HG02870 (cell line): ENCODE results near the gene WDR82.

Source experiments
- ATAC-seq: cut with Tn5 transposase; IDR thresholded peaks from one replicate; pipeline ENCODE4 v1.9.1; 2021; ENCODE audit warnings: mild to moderate bottlenecking, moderate library complexity; ENCODE audit not compliant: unreplicated experiment

The WDR82 gene

DNA sequence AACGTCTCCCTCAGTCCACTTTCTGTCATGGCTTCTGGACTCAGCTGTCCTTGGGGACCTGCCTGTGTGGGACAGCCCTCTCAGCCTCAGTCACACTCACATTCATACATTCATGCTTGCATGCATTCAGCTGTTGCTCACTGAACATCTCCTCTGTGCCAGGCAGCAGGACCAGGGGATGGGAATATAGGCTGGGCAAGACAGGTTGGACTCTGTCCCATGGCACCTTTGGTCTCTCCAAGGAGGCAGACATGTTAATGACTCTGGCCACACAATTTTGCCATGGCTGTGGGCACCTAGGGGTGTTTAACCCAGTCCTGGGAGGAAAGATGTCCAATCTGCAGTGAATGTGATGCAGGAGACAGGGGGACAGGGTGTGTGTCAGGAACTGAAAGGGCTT is 29.9 kb upstream of the WDR82 start:
- ATAC-seq: no peak

DNA sequence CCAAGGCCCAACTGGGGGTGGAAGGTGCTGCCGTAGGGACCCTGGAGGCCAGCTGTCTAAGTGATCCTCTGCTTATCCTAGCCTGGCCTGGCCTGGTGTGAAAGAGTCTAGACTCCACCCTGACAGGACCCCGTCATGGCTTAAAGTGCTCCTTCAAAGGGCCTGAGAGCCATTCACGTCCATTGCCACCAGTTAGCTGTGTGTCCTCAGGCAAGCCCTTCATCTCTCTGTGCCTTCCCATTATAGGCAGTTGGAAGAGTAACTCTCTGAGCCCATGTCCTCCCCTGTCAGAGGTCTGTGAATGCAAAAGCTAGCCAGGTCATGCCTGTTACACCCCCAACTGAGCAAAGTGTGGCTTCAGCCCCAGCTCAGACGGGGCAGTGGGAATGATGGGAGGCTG is 28.5 kb upstream of the WDR82 start:
- no peak for ATAC-seq

DNA sequence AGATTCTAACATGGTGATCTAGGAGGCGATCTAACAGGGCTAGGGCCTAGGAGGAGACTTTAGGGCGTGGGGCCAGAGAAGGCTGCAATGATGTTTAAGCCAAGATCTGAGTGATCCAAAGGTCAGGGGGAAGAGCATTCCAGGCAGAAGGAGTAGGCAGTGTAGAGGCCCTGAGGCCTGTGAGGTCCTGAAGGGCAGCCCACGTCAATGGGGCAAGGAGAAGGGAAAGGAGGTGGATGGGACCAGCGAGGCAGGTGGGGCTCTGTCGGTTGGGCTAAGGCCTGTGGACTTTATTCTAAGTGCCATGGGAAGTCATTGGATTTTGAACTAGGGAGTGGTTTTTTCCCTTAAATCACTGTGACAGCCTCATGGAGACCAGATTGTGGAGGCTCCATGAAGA is 27.5 kb upstream of the WDR82 start:
- ATAC-seq: no peak

DNA sequence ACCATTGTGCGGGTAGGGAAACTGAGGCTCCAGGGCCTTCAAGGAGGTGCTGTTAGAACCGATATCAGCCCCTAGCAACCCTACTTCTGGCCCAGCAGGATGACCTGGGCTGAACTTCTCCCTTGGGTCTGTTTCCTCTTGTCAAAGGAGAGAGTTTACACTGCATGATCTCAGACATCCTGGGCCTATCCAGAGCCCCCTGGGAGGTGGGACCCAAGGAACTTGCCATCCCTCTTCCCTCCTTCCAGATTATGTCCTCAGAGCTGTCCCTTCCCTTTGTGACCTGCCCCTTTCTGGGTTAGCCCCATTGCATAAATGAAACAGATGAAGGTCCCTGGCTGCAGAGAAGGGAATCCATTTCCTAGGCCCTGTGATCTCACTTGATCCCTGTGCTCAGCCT is 25.4 kb upstream of the WDR82 start:
- ATAC-seq: no peak

DNA sequence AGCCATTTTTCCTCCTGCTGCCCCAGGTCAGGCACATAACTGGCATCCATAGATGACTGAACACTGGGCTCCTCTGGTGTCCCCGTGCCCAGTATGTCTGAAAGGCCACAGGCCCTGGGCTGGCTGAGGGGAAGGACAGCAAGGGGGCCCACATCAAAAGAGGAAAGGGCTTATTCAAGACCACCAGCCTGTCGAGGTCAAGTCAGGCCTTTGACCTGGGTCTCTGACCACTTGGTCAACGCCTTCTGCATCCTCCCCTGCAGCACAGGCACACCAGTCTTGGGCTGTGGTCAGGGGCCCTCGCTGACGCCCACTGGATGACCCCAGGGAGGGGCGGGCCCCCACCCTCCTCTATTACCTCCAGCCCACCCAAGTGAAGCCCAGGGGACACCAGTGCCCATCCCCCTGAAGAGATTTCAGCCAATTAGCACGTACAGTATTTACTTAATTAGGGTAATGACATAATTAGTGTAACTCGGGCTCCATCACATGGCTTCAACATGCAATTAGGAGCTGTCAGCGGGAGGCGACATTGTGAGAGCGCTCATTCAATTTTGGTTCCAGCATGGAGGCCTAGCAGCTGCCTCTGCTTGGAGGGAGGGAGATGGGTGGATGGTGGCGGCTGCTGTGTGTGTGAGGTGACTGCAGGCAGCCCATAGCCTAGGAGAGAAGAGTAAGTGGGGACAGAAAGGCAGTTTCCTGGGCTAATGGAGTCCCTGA is 24.1 kb upstream of the WDR82 start:
- no peak for ATAC-seq

DNA sequence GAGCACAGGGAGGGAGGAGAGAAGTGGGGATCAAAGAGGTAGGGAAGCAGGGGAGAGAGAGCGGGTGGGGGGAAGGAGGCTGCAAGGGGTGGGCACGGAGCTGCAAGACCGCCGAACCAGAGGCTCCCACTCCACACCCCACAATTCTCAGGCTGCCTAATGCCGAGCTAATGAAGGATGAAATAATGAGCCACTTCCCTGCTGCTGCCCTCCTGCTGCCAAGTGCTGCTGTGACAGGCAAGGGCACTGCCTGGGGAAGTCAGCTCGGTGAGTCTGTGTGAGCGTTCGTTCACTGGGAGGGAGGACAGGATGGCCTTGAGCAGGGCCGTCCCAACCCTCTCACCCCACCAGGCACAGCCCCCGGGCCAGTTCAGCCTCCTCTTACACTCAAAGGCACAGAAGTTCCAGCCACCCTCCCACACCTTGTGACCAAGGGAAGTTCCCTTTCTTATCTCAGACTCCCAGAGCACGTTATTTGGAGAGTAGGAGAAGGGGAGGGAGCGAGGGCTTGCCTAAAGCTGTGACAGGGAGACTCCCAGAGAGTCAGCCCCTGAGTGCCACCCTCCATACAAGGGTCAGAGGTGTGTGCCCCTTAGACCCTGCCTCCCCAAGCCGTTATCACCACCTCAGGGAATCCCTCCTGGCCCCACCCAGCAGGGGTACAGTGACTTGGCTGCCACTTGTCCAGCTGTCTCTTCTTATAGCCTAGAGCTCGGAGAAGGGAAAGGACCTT is 21.6 kb upstream of the WDR82 start:
- ATAC-seq: no peak

DNA sequence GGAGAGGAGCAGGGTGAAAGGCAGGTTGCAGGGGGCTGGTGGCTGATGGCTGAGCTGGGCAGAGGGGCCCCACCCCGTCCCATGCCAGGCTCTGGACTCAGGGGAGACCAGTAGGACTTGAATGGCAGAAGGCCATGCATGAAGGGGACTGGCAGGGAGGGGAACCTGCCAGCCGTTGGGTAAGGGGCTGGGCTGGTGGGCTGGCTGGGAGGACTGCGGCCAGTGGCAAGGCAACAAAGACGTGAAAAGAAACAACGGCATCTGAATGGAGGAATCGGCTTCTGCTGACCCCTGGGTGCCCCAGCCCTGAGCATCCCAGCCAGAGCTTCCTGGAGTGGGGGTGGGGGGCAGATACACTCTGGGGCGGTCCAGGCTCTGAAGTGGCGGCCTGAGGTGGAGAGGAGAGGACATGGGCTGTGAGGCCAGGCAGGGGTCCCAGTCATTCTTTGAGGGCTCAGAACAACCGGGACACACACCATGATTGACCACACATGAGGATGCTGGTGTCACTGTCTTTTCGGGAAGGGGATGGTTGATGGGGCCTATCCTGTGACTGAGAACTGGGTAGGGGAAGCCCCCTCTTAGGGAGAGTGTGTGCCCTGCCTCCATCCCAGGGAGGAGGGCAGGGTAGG is 20.9 kb upstream of the WDR82 start:
- no peak for ATAC-seq

DNA sequence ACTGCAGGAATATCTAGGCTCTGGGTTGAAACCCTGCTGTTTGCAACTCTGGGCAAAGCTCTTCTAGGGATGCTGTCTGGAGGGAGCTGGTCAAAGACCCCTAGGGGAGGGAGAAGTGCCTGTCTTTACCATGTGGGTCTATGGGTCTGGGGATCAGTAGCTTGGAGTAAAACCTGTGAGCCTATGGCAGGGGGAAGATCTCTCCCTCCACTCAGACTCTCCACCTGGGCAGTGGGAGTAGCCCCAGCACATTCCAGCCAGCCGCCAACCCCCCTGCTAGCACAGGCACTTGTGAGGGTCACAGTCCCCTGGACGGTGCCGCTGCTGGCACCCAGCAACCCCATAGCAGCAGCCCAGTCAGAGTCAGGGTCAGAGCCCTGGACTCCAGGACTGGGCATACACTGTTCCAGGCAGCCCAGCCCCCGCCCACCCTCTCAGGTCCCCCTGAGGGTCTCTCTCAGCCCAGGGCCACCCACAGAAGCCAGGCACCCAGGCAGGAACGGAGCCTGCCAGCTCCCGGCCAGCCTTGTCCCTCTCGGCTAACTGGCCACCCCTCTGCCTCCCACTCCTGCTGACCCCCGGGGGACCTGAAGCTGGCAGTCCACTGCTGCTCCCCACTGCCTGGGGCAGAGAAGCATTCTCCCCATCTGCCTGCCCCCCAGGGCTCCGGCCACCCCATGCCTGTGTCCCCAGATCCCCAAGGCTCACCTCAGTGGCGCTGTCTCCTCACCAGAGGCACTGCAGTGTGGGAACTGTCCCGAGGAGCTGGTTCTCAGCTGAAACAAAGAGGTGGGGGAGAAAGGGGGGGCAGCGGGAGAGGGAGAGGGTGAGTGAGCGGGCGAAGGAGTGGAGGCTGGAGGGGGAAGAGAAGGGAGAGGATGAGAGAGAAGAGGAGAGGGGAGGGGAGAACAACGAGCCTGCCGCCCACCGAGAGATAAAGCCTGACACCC is 20.0 kb upstream of the WDR82 start:
- ATAC-seq: no peak

DNA sequence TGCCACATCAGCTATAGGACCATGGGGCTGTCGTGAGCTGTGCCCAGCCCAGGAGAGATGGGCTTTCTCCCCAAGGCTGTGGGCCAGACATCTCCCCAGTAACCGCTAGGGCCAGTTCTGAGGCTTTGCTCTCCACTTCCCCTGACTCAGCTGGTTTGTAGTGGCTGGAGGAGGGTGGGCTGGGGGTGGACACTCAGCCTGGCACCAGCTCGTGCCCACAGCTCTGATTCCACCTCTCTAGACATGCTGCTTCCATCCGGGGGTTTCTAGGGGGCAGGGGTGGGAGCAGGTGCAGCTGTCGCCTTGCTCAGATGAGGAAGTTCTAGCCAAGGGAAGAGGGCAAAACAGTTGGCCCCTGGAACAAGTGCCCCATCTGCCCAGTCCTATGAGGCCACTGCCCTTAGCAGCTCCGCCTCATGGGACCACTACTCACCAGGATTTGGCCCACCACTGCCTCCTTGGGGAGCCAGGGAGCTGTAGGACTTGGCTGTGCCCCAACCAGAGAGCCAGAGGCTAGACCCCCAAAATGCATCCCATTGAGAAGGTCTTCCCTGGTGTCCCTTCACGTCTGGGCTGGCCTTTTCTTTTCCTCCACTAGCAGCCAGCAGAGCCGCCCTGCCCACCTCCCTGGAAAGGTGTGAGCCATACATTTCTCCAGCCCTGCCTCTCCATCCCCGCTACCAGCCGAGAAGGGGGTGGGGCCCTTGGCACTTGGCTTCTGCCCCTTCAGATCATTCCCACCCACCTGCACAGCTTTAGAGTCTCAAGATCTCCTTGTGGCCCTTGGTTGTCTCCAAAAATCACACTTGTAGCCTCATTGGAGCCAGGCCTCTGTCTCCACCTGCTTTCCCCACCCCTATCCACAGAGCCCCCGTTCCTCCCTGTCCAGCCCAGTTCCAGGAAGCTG is 19.0 kb upstream of the WDR82 start:
- ATAC-seq: no peak

DNA sequence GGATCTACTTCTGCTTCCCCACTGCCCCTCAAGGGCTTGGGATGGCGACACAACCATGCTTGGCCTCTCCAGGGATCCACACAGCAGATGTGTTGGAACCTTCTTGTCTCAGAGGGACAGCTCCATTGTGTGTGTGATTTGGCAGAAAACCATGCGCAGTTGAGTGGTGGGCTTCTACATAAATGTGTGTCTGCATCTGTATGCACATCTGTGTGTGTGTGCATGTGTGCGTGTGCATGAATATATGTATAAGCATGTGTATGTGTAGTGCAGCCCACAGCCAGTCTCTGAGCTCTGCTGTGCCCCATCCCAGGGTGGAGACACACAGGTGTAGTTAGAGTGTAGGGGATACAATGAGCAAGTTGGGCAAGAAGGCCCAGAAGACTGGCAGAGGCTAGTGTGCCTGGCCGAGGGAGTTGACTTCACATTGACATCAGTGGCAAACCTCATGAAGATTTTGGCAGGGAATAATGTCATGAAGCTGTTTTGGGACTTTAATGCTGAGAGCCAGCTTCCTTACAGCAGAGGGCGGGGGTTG is 17.3 kb upstream of the WDR82 start:
- no peak for ATAC-seq

DNA sequence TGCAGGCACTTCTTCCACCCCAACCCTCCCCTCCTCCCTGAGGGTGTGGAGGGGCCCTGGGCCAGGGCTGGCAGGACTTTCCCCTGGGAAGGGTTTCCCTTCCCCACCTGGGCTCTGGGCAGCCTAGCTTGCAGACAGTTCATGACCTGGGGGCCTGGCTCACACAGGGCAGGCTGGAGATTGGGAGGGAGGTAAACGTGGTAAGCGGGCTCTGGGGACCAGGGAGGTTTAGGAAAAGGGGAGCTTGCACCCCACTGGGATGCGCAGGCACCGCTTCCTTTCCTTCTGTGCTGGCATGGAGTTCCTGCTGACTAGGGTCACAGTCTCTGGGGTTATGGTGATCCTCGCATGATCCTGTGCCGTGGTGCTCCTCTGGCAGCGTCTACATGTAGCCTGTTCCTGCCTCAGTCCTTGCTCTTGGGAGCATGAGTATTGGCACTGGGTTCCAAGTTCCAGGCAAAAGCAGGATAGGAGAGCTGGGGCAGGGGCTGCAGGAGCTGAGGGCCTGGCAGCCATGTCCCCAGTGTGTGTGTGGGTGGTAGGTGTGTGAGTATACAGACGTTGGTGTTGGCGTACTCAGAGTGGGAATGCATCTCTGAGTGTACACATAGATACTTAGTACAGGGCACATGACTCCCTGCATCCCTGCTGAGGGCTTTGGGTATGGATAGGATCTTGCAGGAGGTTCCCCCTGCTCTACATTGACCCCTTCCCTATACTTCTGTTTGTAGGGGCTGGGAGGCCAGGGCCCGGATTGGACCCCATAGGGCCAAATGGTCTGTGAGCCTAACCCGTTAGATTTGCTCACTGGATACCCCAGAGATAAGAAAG is 16.1 kb upstream of the WDR82 start:
- no peak for ATAC-seq

DNA sequence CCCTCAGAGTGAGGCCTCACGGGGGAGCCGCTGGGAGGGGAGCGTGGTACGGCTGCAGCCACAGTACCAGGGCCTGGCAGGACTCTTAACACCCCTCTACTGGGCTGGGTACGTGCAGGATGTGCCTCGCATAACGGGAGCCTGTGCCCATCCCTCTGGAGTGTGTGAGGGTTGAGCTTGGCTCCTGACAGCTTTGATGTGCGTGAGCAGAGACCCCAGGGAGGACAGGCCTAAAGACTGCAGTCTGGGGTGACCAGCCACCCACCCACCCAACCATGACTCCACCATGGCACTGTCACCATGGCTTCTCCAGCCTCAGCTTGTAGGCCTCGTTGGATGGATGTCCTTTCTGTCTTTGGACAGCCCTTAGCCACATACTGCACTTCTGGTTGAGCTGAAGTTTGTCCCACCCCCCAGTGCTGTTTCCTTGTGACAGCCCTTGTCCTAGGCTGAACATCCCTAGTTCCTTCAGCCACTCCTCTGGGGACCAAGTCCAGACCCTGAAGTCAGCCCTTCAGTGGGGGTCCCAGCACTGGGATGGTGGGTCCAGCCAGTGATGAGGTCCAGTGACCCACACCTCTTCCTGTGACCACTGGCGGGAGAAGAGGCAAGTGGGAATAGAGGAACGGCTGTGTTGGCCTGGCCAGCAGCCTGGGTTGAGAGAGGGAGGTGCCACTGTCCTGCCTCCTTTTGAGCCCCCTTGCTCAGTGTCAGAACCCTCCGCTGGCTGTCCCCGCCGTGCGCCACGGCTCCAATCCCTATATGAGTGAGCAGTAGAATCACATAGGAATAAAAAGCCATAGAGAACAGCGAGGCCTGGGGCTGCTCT is 15.3 kb upstream of the WDR82 start:
- no peak for ATAC-seq

DNA sequence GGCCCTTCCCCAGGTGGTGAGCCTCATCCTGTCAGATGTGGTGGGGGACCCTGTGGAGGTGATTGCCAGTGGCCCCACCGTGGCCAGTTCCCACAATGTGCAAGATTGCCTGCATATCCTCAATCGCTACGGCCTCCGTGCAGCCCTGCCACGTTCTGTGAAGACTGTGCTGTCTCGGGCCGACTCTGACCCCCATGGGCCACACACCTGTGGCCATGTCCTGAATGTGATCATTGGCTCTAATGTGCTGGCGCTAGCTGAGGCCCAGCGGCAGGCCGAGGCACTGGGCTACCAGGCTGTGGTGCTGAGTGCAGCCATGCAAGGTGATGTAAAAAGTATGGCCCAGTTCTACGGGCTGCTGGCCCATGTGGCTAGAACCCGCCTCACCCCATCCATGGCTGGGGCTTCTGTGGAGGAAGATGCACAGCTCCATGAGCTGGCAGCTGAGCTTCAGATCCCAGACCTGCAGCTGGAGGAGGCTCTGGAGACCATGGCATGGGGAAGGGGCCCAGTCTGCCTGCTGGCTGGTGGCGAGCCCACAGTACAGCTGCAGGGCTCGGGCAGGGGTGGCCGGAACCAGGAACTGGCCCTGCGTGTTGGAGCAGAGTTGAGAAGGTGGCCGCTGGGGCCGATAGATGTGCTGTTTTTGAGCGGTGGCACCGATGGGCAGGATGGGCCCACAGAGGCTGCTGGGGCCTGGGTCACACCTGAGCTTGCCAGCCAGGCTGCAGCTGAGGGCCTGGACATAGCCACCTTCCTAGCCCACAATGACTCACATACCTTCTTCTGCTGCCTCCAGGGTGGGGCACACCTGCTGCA is 14.0 kb upstream of the WDR82 start:
- ATAC-seq: no peak

DNA sequence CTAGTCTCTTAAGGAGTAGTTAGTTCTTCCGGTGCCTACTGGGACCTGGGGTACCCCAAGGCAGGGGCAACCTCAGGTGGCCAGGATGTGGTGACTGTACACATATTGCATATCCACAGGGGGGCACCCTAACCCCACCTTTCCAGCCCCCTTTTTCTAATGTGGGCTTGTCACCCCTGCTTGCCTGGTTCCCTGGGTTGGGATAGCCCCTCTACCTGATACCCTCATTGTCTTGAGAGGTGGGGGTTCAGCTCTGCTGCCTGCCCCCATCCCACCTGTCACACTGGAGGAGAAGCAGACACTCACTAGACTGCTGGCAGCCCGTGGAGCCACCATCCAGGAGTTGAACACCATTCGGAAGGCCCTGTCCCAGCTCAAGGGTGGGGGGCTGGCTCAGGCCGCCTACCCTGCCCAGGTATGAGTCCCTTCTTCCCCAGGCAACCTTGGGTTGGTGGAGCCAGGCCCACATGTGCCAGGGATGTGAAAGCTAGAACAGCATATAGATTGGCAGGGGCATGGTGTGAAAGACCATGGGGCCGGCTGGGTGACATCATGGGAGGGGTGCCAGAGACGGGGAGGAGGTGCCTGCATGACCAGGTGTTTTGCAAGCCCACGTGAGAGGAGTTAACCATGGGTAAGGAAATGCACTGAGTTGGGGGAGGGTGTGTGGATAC is 13.2 kb upstream of the WDR82 start:
- ATAC-seq: no peak

DNA sequence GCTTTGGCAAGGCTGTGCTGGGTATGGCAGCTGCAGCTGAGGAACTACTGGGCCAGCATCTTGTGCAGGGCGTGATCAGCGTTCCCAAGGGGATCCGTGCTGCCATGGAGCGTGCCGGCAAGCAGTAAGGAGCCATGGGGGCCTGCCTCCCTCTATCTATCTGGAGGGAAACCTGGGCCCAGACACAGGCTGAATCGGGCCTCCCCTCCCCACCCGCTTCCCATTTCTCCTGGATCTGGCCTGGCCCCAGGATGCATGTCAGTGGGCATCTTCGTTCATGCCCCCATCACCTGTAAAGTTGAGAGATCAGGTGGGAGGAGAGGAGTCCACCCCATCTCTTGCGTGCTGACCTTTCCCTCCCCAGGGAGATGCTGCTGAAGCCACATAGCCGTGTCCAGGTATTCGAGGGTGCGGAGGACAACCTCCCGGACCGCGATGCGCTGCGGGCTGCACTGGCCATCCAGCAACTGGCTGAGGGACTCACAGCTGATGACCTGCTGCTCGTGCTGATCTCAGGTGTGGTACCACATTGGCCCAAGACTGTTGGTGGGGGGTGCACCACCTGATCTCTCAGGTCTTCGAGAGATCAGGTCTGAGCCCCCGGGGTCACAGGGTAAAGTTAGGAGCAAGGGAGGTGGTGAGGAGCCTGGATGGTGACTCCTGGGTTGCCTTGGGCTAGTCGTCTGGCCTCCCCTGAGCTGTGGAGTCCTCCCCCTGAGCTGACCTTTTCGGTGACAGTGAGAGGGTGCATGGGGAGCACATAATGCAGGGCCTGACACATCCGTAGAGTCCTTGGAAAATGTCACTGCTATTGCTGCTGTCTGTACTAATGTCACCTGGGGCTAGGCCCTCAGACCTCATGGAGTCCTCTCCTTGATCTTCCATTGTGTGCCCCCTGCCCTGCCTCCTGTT is 12.4 kb upstream of the WDR82 start:
- no peak for ATAC-seq
